C4-2B (cell line): Measurements from ENCODE around the gene PRKAG1.

Source experiments
- H3K27ac ChIP-seq: fragments of 450-650 bp; 2 replicates; pipeline ENCODE4 v1.5.1; 2017
- CTCF ChIP-seq: fragments of 450-650 bp; conservative IDR thresholded peaks from 2 replicates; pipeline ENCODE4 v1.5.1; 2017; ENCODE audit warnings: mild to moderate bottlenecking
- ZFX ChIP-seq: fragments of 450-650 bp; IDR thresholded peaks from 2 replicates; pipeline ENCODE4 v1.6.1; 2017

The PRKAG1 gene

GRCh38 chr12:49040364-49040855, 21.8 kb upstream of the PRKAG1 start:
- no peak for TF ChIP-seq ZFX
- no peak for TF ChIP-seq CTCF
- H3K27ac ChIP-seq, result no peak overlapping the region

GRCh38 chr12:49039421-49040363, 21.1 kb upstream of the PRKAG1 start:
- no peak overlapping the region for H3K27ac ChIP-seq
- TF ChIP-seq ZFX, result no peak
- no peak for TF ChIP-seq CTCF

GRCh38 chr12:49038291-49038955, 19.8 kb upstream of the PRKAG1 start:
- no peak overlapping the region for H3K27ac ChIP-seq
- no peak for TF ChIP-seq CTCF
- no peak for TF ChIP-seq ZFX

GRCh38 chr12:49037947-49038237, 19.3 kb upstream of the PRKAG1 start:
- TF ChIP-seq CTCF (no peak), ZFX (no peak)
- no peak overlapping the region for H3K27ac ChIP-seq

- TF ChIP-seq ZFX, result no peak
- TF ChIP-seq CTCF, result no peak
- no peak overlapping the region for H3K27ac ChIP-seq
Observed at GRCh38 chr12:49037111-49037946, 18.8 kb upstream of the PRKAG1 start.

- TF ChIP-seq ZFX (no peak), CTCF (no peak)
- no peak overlapping the region for H3K27ac ChIP-seq
Observed at GRCh38 chr12:49036029-49036428, 17.5 kb upstream of the PRKAG1 start.
